Stimulated activated naive CD8-positive, alpha-beta T cell treated with anti-CD3 and anti-CD28 coated beads, Interleukin-15, Interleukin-2, amounts not matched to agents 100 ng/mL and 50 ng/mL, for 24 hours (primary cell): ENCODE measurements around the gene FRMD4A.

ENCODE experiments used
- H3K27ac Mint-ChIP-seq: one replicate; pipeline ENCODE4 v1.8.0; 2021; ENCODE audit warnings: mild to moderate bottlenecking, mixed read lengths
- H3K27me3 Mint-ChIP-seq: one replicate; pipeline ENCODE4 v1.8.0; 2021; ENCODE audit warnings: mixed read lengths
- H3K36me3 Mint-ChIP-seq: one replicate; pipeline ENCODE4 v1.8.0; 2021; ENCODE audit warnings: low read depth, mixed read lengths
- H3K4me1 Mint-ChIP-seq: one replicate; pipeline ENCODE4 v1.8.0; 2021; ENCODE audit warnings: low read depth, mixed read lengths
- H3K4me3 Mint-ChIP-seq: one replicate; pipeline ENCODE4 v1.8.0; 2021; ENCODE audit warnings: mild to moderate bottlenecking, mixed read lengths
- H3K9me3 Mint-ChIP-seq: one replicate; pipeline ENCODE4 v1.8.0; 2021; ENCODE audit warnings: mixed read lengths

The FRMD4A gene

GRCh38 chr10:13681528-13681927, 649.2 kb downstream of the FRMD4A start:
- no peaks in the 10 kb centered on the region for H3K9me3 Mint-ChIP-seq
- no peak overlapping the region for H3K4me3 Mint-ChIP-seq
- H3K27me3 Mint-ChIP-seq, result peaks cover 12% of the 10 kb centered on the region
- no peak overlapping the region for H3K27ac Mint-ChIP-seq
- H3K36me3 Mint-ChIP-seq, result no peaks in the 10 kb centered on the region
- no peaks in the 10 kb centered on the region for H3K4me1 Mint-ChIP-seq

GRCh38 chr10:13681095-13681494, 649.6 kb downstream of the FRMD4A start:
- no peaks in the 10 kb centered on the region for H3K4me1 Mint-ChIP-seq
- H3K27me3 Mint-ChIP-seq, result peaks cover 12% of the 10 kb centered on the region
- H3K4me3 Mint-ChIP-seq, result no peak overlapping the region
- H3K27ac Mint-ChIP-seq, result no peak overlapping the region
- no peaks in the 10 kb centered on the region for H3K36me3 Mint-ChIP-seq
- H3K9me3 Mint-ChIP-seq, result no peaks in the 10 kb centered on the region

DNA sequence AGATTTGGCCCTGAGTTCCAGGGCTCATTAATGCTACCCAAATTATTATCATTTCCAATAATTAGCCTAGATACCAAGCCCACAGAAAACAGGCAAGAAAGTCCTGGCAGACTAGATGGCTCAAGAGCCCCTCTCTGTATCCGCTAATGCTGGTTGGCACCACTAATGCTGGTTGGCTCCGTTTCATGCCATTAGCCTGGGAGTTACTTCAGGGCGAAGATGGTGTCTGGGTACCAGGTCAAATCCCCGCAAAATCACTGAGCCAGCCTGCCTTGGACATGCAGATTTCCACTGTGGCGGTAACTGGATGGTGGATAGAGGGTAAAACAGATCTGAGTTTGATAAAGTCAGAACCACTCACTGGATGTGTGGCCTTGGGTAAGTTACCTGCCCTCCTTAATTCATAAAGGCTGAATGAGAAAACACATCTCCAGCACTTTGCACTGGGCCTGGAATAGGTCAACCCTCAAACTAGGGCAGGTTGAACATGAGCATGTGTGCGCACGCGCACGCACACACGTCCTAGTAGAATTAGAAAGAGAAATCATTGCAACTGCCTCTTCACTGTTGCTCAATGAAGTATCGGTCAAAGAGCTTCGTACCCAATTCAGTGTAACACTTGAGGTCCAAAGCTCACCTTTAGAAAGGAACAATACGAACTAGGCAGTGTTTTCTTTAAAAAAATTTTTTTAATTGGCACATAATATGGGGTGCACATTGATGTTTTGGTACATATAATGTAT, 652.5 kb downstream of the FRMD4A start:
- H3K27me3 Mint-ChIP-seq, result peaks cover 12% of the 10 kb centered on the region
- H3K4me3 Mint-ChIP-seq, result no peak overlapping the region
- no peak overlapping the region for H3K27ac Mint-ChIP-seq
- no peaks in the 10 kb centered on the region for H3K9me3 Mint-ChIP-seq
- H3K36me3 Mint-ChIP-seq, result no peaks in the 10 kb centered on the region
- no peaks in the 10 kb centered on the region for H3K4me1 Mint-ChIP-seq

DNA sequence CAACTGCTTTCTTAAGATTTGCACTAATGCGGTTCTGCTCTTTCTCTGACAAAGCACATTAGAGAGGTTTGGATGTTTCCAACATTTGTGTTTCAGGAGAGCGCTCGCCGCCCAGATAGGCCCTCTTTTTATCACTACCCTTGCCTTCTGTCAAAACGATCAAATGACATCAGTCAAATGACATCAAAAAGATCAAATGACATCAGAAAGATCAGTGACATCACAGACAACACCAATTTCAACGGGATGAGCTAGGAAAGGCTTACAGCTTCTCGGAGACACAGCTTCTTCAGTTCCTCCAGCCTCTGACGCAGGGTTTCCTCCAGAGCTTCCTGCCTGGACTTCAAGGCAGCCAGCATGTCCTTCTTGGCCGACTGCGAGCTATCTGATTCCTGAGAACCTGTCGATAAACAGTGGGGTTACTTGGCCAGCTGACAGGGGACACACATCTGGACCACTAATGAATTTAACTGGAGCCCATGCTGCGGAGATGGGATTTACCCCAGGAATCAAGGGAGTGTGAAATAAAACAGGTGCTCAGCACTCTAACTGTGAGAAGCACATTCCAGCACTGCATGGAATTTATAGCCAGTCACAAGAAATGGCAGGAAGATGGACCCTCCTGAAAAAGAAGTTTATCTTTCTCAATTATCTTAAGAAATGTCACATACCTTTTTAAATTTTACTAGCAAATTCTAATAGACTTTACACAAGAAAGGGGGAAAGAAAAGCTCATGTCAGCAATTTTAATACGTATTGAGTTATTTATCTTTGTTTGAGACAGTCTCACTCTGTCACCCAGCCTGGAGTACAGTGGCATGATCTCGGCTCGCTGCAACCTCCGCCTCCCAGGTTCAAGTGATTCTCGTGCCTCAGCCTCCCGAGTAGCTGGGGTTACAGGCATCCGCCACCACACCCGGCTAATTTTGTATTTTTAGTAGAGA, 655.8 kb downstream of the FRMD4A start:
- Mint-ChIP-seq H3K4me1 (no peaks in the 10 kb centered on the region), H3K9me3 (no peaks in the 10 kb centered on the region), H3K36me3 (no peaks in the 10 kb centered on the region), H3K27me3 (peaks cover 6% of the 10 kb centered on the region), H3K27ac (no peak overlapping the region), H3K4me3 (no peak overlapping the region)

- no peaks in the 10 kb centered on the region for H3K36me3 Mint-ChIP-seq
- H3K27me3 Mint-ChIP-seq, result peaks cover 6% of the 10 kb centered on the region
- no peaks in the 10 kb centered on the region for H3K4me1 Mint-ChIP-seq
- H3K27ac Mint-ChIP-seq, result no peak overlapping the region
- no peak overlapping the region for H3K4me3 Mint-ChIP-seq
- H3K9me3 Mint-ChIP-seq, result no peaks in the 10 kb centered on the region
These were observed 657.6 kb downstream of the FRMD4A start for GRCh38 chr10:13673156-13673555.

DNA sequence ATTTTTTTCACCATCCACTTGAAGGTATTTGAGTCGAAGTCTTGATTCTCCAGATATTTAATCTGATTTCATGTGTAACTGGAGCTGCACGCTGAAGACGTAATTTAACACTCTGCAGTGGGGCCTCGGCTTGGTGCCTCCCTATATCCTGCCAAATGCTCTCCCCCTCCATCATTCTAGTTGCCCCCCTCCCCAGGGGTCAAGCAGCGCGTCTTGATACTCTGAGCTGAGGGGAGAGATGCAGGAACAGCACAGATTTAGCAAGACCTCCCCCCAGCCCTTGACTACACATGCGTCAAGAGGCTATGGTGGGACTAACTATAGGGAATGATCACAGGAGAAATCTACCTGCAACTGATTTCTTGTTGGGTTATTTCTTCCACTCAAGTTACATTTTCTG, 658.2 kb downstream of the FRMD4A start:
- Mint-ChIP-seq H3K36me3 (no peaks in the 10 kb centered on the region), H3K9me3 (no peaks in the 10 kb centered on the region), H3K27ac (no peak overlapping the region), H3K4me3 (no peak overlapping the region), H3K4me1 (no peaks in the 10 kb centered on the region), H3K27me3 (peaks cover 3% of the 10 kb centered on the region)

- H3K36me3 Mint-ChIP-seq, result no peaks in the 10 kb centered on the region
- H3K27ac Mint-ChIP-seq, result no peak overlapping the region
- H3K4me3 Mint-ChIP-seq, result no peak overlapping the region
- H3K27me3 Mint-ChIP-seq, result no peaks in the 10 kb centered on the region
- H3K4me1 Mint-ChIP-seq, result no peaks in the 10 kb centered on the region
- H3K9me3 Mint-ChIP-seq, result no peaks in the 10 kb centered on the region
These were observed 658.8 kb downstream of the FRMD4A start for GRCh38 chr10:13671904-13672303.

DNA sequence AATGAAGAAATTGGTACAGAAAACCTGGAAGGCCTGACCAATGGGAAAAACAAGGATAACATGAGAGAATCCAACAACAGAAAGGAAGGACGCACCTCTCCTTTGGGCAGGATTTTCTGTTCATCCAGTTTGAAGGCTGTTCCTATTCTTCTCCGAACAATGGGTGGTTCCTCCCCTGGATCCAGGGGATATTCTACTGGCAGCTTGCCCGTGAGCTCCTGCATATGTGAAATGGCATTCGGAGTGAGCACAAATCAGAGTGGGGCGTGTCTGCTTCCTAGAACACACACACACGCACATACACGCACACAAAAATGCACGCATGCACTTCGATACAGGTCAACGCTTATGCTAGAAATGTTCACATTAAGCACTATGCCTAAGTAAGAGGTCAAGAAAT, 660.4 kb downstream of the FRMD4A start:
- Mint-ChIP-seq H3K4me1 (no peaks in the 10 kb centered on the region), H3K36me3 (no peaks in the 10 kb centered on the region), H3K27ac (no peak overlapping the region), H3K27me3 (no peaks in the 10 kb centered on the region), H3K4me3 (no peak overlapping the region), H3K9me3 (no peaks in the 10 kb centered on the region)

GRCh38 chr10:13669901-13670300, 660.8 kb downstream of the FRMD4A start:
- no peaks in the 10 kb centered on the region for H3K9me3 Mint-ChIP-seq
- H3K4me3 Mint-ChIP-seq, result no peak overlapping the region
- no peaks in the 10 kb centered on the region for H3K27me3 Mint-ChIP-seq
- no peaks in the 10 kb centered on the region for H3K36me3 Mint-ChIP-seq
- no peak overlapping the region for H3K27ac Mint-ChIP-seq
- no peaks in the 10 kb centered on the region for H3K4me1 Mint-ChIP-seq

- Mint-ChIP-seq H3K9me3 (no peaks in the 10 kb centered on the region), H3K27ac (no peak overlapping the region), H3K36me3 (no peaks in the 10 kb centered on the region), H3K27me3 (no peaks in the 10 kb centered on the region), H3K4me3 (no peak overlapping the region), H3K4me1 (no peaks in the 10 kb centered on the region)
These were observed 661.4 kb downstream of the FRMD4A start for GRCh38 chr10:13669182-13669855.

- Mint-ChIP-seq H3K4me3 (no peak overlapping the region), H3K27ac (no peak overlapping the region), H3K27me3 (no peaks in the 10 kb centered on the region), H3K36me3 (no peaks in the 10 kb centered on the region), H3K9me3 (no peaks in the 10 kb centered on the region), H3K4me1 (no peaks in the 10 kb centered on the region)
These were observed 662.6 kb downstream of the FRMD4A start for GRCh38 chr10:13668126-13668525.

- Mint-ChIP-seq H3K27ac (no peak overlapping the region), H3K4me3 (no peak overlapping the region), H3K27me3 (no peaks in the 10 kb centered on the region), H3K36me3 (no peaks in the 10 kb centered on the region), H3K4me1 (no peaks in the 10 kb centered on the region), H3K9me3 (no peaks in the 10 kb centered on the region)
These were observed 665.0 kb downstream of the FRMD4A start for GRCh38 chr10:13665516-13666262.

- Mint-ChIP-seq H3K36me3 (no peaks in the 10 kb centered on the region), H3K4me1 (peaks cover 11% of the 10 kb centered on the region), H3K9me3 (no peaks in the 10 kb centered on the region), H3K27ac (no peak overlapping the region), H3K4me3 (no peak overlapping the region), H3K27me3 (no peaks in the 10 kb centered on the region)
These were observed 669.5 kb downstream of the FRMD4A start for GRCh38 chr10:13661256-13661655.

GRCh38 chr10:13660551-13660920, 670.2 kb downstream of the FRMD4A start:
- Mint-ChIP-seq H3K4me3 (no peak overlapping the region), H3K27ac (no peak overlapping the region), H3K9me3 (no peaks in the 10 kb centered on the region), H3K4me1 (peaks cover 11% of the 10 kb centered on the region), H3K27me3 (no peaks in the 10 kb centered on the region), H3K36me3 (no peaks in the 10 kb centered on the region)
